SK-N-SH treated with all-trans-retinoic acid at 6 μM for 48 hours (cell line): ENCODE results near the gene SNX27.
A peak's percentile ranks its signal among the peaks of the same experiment; 100 is the strongest.

Source experiments
- ATAC-seq: fragments of 200-7000 bp; cut with Tn5 transposase; 3 replicates; pipeline ENCODE4 v1.9.1; 2020; ENCODE audit warnings: mild to moderate bottlenecking, moderate library complexity
- ARNTL ChIP-seq: fragments of 450-650 bp; formaldehyde crosslinking; IDR thresholded peaks from 2 replicates; pipeline ENCODE4 v1.5.0; 2020; ENCODE audit warnings: low read depth, mild to moderate bottlenecking, moderate library complexity, borderline replicate concordance
- BACH2 ChIP-seq: fragments of 250-450 bp; sonication (Bioruptor Pico); IDR thresholded peaks from 2 replicates; pipeline ENCODE4 v1.9.0; 2021; ENCODE audit warnings: mild to moderate bottlenecking, borderline replicate concordance
- CREB5 ChIP-seq: fragments of 250-450 bp; sonication (Bioruptor Pico); IDR thresholded peaks from 2 replicates; pipeline ENCODE4 v1.5.1; 2020; ENCODE audit warnings: low read depth, mild to moderate bottlenecking, moderate library complexity
- CSDC2 ChIP-seq: fragments of 250-450 bp; sonication (Bioruptor Pico); IDR thresholded peaks from 2 replicates; pipeline ENCODE4 v1.5.0; 2020; ENCODE audit warnings: mild to moderate bottlenecking, moderate library complexity
- CSRNP3 ChIP-seq: fragments of 250-450 bp; sonication (Bioruptor Pico); IDR thresholded peaks from 2 replicates; pipeline ENCODE4 v1.5.1; 2021; ENCODE audit warnings: mild to moderate bottlenecking, moderate library complexity
- ESRRG ChIP-seq: fragments of 250-450 bp; sonication (Bioruptor Pico); IDR thresholded peaks from 2 replicates; pipeline ENCODE4 v1.6.1; 2021; ENCODE audit warnings: mild to moderate bottlenecking
- ISL1 ChIP-seq: fragments of 250-450 bp; sonication (Bioruptor Pico); IDR thresholded peaks from 2 replicates; pipeline ENCODE4 v2.1.2; 2022; ENCODE audit warnings: mild to moderate bottlenecking, moderate library complexity
- OSR1 ChIP-seq: fragments of 250-450 bp; sonication (Bioruptor Pico); IDR thresholded peaks from 2 replicates; pipeline ENCODE4 v1.8.0; 2022; ENCODE audit warnings: moderate library complexity, mild to moderate bottlenecking, inconsistent platforms
- POU6F1 ChIP-seq: fragments of 250-450 bp; sonication (Bioruptor Pico); IDR thresholded peaks from 2 replicates; pipeline ENCODE4 v1.8.0; 2021; ENCODE audit warnings: low read depth, mild to moderate bottlenecking, moderate library complexity, borderline replicate concordance
- PPARA ChIP-seq: fragments of 250-450 bp; sonication (Bioruptor Pico); IDR thresholded peaks from 2 replicates; pipeline ENCODE4 v1.5.0; 2020; ENCODE audit warnings: mild to moderate bottlenecking, borderline replicate concordance
- RARB ChIP-seq: fragments of 250-450 bp; sonication (Bioruptor Pico); IDR thresholded peaks from 2 replicates; pipeline ENCODE4 v1.8.0; 2021; ENCODE audit warnings: mild to moderate bottlenecking, moderate library complexity
- SNAI2 ChIP-seq: fragments of 250-450 bp; sonication (Bioruptor Pico); IDR thresholded peaks from 2 replicates; pipeline ENCODE4 v1.5.0; 2020; ENCODE audit warnings: mild to moderate bottlenecking, moderate library complexity
- TCF4 ChIP-seq: fragments of 250-450 bp; sonication (Bioruptor Pico); IDR thresholded peaks from 2 replicates; pipeline ENCODE4 v1.8.0; 2021; ENCODE audit warnings: mild to moderate bottlenecking, moderate library complexity, borderline replicate concordance
- TOX ChIP-seq: fragments of 250-450 bp; sonication (Bioruptor Pico); IDR thresholded peaks from 2 replicates; pipeline ENCODE4 v1.8.0; 2021; ENCODE audit warnings: mild to moderate bottlenecking, moderate library complexity, borderline replicate concordance
- TSHZ2 ChIP-seq: fragments of 250-450 bp; sonication (Bioruptor Pico); IDR thresholded peaks from 2 replicates; pipeline ENCODE4 v1.5.0; 2020; ENCODE audit warnings: mild to moderate bottlenecking, moderate library complexity
- ZC3H10 ChIP-seq: fragments of 250-450 bp; sonication (Bioruptor Pico); IDR thresholded peaks from 2 replicates; pipeline ENCODE4 v1.5.1; 2021; ENCODE audit warnings: mild to moderate bottlenecking, moderate library complexity
- ZFP3 ChIP-seq: fragments of 250-450 bp; sonication (Bioruptor Pico); IDR thresholded peaks from 2 replicates; pipeline ENCODE4 v1.5.0; 2020; ENCODE audit warnings: mild to moderate bottlenecking, moderate library complexity
- ZFP30 ChIP-seq: fragments of 450-650 bp; formaldehyde crosslinking; IDR thresholded peaks from 2 replicates; pipeline ENCODE4 v1.5.0; 2022; ENCODE audit warnings: mild to moderate bottlenecking, moderate library complexity
- ZNF565 ChIP-seq: fragments of 450-650 bp; formaldehyde crosslinking; conservative IDR thresholded peaks from 2 replicates; pipeline ENCODE4 v1.5.0; 2020; ENCODE audit warnings: low read depth, mild to moderate bottlenecking, moderate library complexity
- ZNF70 ChIP-seq: fragments of 450-650 bp; formaldehyde crosslinking; IDR thresholded peaks from 2 replicates; pipeline ENCODE4 v1.5.0; 2020; ENCODE audit warnings: mild to moderate bottlenecking, moderate library complexity
- ZNF8 ChIP-seq: fragments of 450-650 bp; formaldehyde crosslinking; IDR thresholded peaks from 2 replicates; pipeline ENCODE4 v1.5.0; 2020; ENCODE audit warnings: mild to moderate bottlenecking, moderate library complexity

SNX27 gene

GRCh38 chr1:151718666-151719065, 106.8 kb downstream of the SNX27 start:
- TF ChIP-seq POU6F1 (CRISPR knock-in tag) (no peak), CREB5 (CRISPR knock-in tag) (no peak), CSDC2 (CRISPR knock-in tag) (no peak), ZNF8 (CRISPR knock-in tag) (no peak), ISL1 (CRISPR knock-in tag) (no peak), ZFP30 (CRISPR knock-in tag) (no peak), ESRRG (CRISPR knock-in tag) (no peak), ARNTL (no peak), ZNF70 (CRISPR knock-in tag) (no peak), TCF4 (no peak), BACH2 (CRISPR knock-in tag) (no peak), CSRNP3 (CRISPR knock-in tag) (no peak), ZFP3 (CRISPR knock-in tag) (no peak), TOX (CRISPR knock-in tag) (no peak), RARB (CRISPR knock-in tag) (no peak), SNAI2 (CRISPR knock-in tag) (no peak), ZNF565 (CRISPR knock-in tag) (no peak), PPARA (CRISPR knock-in tag) (no peak)
- ATAC-seq, result no peak

- no peak for ATAC-seq
- TF ChIP-seq ZC3H10 (CRISPR knock-in tag), result no peak
- no peak for TF ChIP-seq CSRNP3 (CRISPR knock-in tag)
- TF ChIP-seq OSR1 (CRISPR knock-in tag), result no peak
- TF ChIP-seq, all 23 proteins: peak for 0
These were observed 108.3 kb downstream of the SNX27 start for GRCh38 chr1:151720125-151720524.

- ATAC-seq, result peak; percentile 10
- TF ChIP-seq TCF4 (no peak), CREB5 (CRISPR knock-in tag) (no peak), ZC3H10 (CRISPR knock-in tag) (no peak), BACH2 (CRISPR knock-in tag) (no peak), POU6F1 (CRISPR knock-in tag) (no peak), OSR1 (CRISPR knock-in tag) (no peak), TSHZ2 (CRISPR knock-in tag) (no peak), ZNF8 (CRISPR knock-in tag) (no peak)
- TF ChIP-seq, all 23 proteins: peak for 0
These were observed 108.7 kb downstream of the SNX27 start for GRCh38 chr1:151720554-151720953.
